HG02938 (cell line): ENCODE measurements around the gene CALN1.

Experiments used
- ATAC-seq: cut with Tn5 transposase; IDR thresholded peaks from one replicate; pipeline ENCODE4 v1.9.1; 2021; ENCODE audit warnings: mild to moderate bottlenecking, moderate library complexity; ENCODE audit not compliant: unreplicated experiment

Gene CALN1

GRCh38 chr7:72190919-72191318, 221.2 kb downstream of the CALN1 start:
- ATAC-seq: no peak

GRCh38 chr7:72190146-72190545, 222.0 kb downstream of the CALN1 start:
- no peak for ATAC-seq

- no peak for ATAC-seq
Measured at GRCh38 chr7:72187179-72187578, 225.0 kb downstream of the CALN1 start.

GRCh38 chr7:72183835-72184234, 228.3 kb downstream of the CALN1 start:
- ATAC-seq: no peak

GRCh38 chr7:72182036-72182435, 230.1 kb downstream of the CALN1 start:
- ATAC-seq: no peak

- no peak for ATAC-seq
Measured at GRCh38 chr7:72176875-72177274, 235.3 kb downstream of the CALN1 start.

GRCh38 chr7:72170475-72170874, 241.7 kb downstream of the CALN1 start:
- no peak for ATAC-seq

- no peak for ATAC-seq
Measured at GRCh38 chr7:72163271-72163670, 248.9 kb downstream of the CALN1 start.

GRCh38 chr7:72161534-72161933, 250.6 kb downstream of the CALN1 start:
- ATAC-seq: no peak

GRCh38 chr7:72159911-72160310, 252.2 kb downstream of the CALN1 start:
- ATAC-seq: no peak

GRCh38 chr7:72156671-72157070, 255.5 kb downstream of the CALN1 start:
- ATAC-seq: no peak

GRCh38 chr7:72153132-72153512, 259.0 kb downstream of the CALN1 start:
- ATAC-seq: no peak

GRCh38 chr7:72152161-72153131, 259.7 kb downstream of the CALN1 start:
- ATAC-seq: no peak

- ATAC-seq: no peak
Measured at GRCh38 chr7:72140566-72140965, 271.6 kb downstream of the CALN1 start.

- no peak for ATAC-seq
Measured at GRCh38 chr7:72127136-72127535, 285.0 kb downstream of the CALN1 start.

- ATAC-seq: no peak
Measured at GRCh38 chr7:72123913-72124312, 288.2 kb downstream of the CALN1 start.

GRCh38 chr7:72118366-72118765, 293.8 kb downstream of the CALN1 start:
- no peak for ATAC-seq

- ATAC-seq: no peak
Measured at GRCh38 chr7:72114129-72114528, 298.0 kb downstream of the CALN1 start.

GRCh38 chr7:72112992-72113391, 299.1 kb downstream of the CALN1 start:
- no peak for ATAC-seq

GRCh38 chr7:72112530-72112929, 299.6 kb downstream of the CALN1 start:
- ATAC-seq: no peak

- ATAC-seq: no peak
Measured at GRCh38 chr7:72111086-72111485, 301.1 kb downstream of the CALN1 start.

GRCh38 chr7:72109566-72109965, 302.6 kb downstream of the CALN1 start:
- ATAC-seq: no peak

- no peak for ATAC-seq
Measured at GRCh38 chr7:72106405-72106804, 305.7 kb downstream of the CALN1 start.
